Activated naive CD8-positive, alpha-beta T cell treated with anti-CD3 and anti-CD28 coated beads, Interleukin-2, amount 50 U/mL, for 24 hours (primary cell): ENCODE results near the gene EXTL1.

Experiments
- ATAC-seq: fragments of 150-1000 bp; cut with Tn5 transposase; one replicate; pipeline ENCODE4 v1.10.0; 2021
- DNase-seq: peaks from one replicate; pipeline ENCODE4 v3.0.0; 2021
- H3K27ac Mint-ChIP-seq: one replicate; pipeline ENCODE4 v1.8.0; 2021; ENCODE audit warnings: mild to moderate bottlenecking, mixed read lengths
- H3K27me3 Mint-ChIP-seq: one replicate; pipeline ENCODE4 v1.8.0; 2021; ENCODE audit warnings: mixed read lengths
- H3K36me3 Mint-ChIP-seq: one replicate; pipeline ENCODE4 v1.8.0; 2021; ENCODE audit warnings: low read depth, mixed read lengths
- H3K4me1 Mint-ChIP-seq: one replicate; pipeline ENCODE4 v1.8.0; 2021; ENCODE audit warnings: mixed read lengths
- H3K4me3 Mint-ChIP-seq: one replicate; pipeline ENCODE4 v1.8.0; 2021; ENCODE audit warnings: mild to moderate bottlenecking, moderate library complexity, mixed read lengths
- H3K9me3 Mint-ChIP-seq: one replicate; pipeline ENCODE4 v1.8.0; 2021; ENCODE audit warnings: mixed read lengths

Gene EXTL1

GRCh38 chr1:26038477-26038876 lies 16.9 kb downstream of the EXTL1 start:
- Mint-ChIP-seq H3K4me1 (peaks cover 19% of the 10 kb centered on the region), H3K27ac (no peak overlapping the region), H3K9me3 (no peaks in the 10 kb centered on the region), H3K4me3 (no peak overlapping the region), H3K36me3 (no peaks in the 10 kb centered on the region), H3K27me3 (peaks cover 19% of the 10 kb centered on the region)
- DNase-seq (no peak), ATAC-seq (no peak)

DNA sequence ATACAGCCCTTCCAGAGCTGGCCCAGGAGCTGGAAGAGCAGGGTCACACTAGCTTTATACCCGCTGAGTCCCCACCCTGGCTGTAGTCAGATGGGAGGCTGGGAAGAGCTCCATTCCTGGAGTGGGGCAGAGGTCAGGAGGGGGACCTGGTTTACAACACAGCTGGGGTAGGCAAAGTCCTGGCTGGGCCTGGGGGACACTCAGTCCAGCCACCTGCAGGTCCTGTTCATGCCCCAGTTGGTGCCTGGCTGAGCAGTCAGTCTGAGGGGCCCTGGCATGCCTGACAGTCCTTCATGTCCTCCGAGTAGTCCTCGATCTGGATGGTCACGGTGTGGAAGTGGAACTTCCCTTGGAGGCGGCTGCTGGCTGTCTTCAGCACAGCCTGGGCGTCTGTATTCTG lies 17.3 kb downstream of the EXTL1 start:
- peaks cover 23% of the 10 kb centered on the region for H3K27me3 Mint-ChIP-seq
- ATAC-seq = no peak
- no peak for DNase-seq
- H3K9me3 Mint-ChIP-seq = no peaks in the 10 kb centered on the region
- no peaks in the 10 kb centered on the region for H3K36me3 Mint-ChIP-seq
- H3K4me3 Mint-ChIP-seq = no peak overlapping the region
- no peak overlapping the region for H3K27ac Mint-ChIP-seq
- H3K4me1 Mint-ChIP-seq = peaks cover 19% of the 10 kb centered on the region

GRCh38 chr1:26041401-26041800 lies 19.8 kb downstream of the EXTL1 start:
- DNase-seq (no peak), ATAC-seq (no peak)
- H3K36me3 Mint-ChIP-seq = no peaks in the 10 kb centered on the region
- H3K27ac Mint-ChIP-seq = no peak overlapping the region
- H3K9me3 Mint-ChIP-seq = no peaks in the 10 kb centered on the region
- no peak overlapping the region for H3K4me3 Mint-ChIP-seq
- H3K27me3 Mint-ChIP-seq = peaks cover 35% of the 10 kb centered on the region
- peaks cover 5% of the 10 kb centered on the region for H3K4me1 Mint-ChIP-seq

- H3K9me3 Mint-ChIP-seq = no peaks in the 10 kb centered on the region
- no peak overlapping the region for H3K4me3 Mint-ChIP-seq
- no peak overlapping the region for H3K27ac Mint-ChIP-seq
- no peaks in the 10 kb centered on the region for H3K36me3 Mint-ChIP-seq
- H3K4me1 Mint-ChIP-seq = peaks cover 2% of the 10 kb centered on the region
- DNase-seq (no peak), ATAC-seq (no peak)
- H3K27me3 Mint-ChIP-seq = peaks cover 39% of the 10 kb centered on the region
These were observed 20.4 kb downstream of the EXTL1 start for GRCh38 chr1:26041978-26042377.

GRCh38 chr1:26043765-26044164 lies 22.2 kb downstream of the EXTL1 start:
- peaks cover 2% of the 10 kb centered on the region for H3K4me1 Mint-ChIP-seq
- peaks cover 57% of the 10 kb centered on the region for H3K27me3 Mint-ChIP-seq
- H3K27ac Mint-ChIP-seq = no peak overlapping the region
- DNase-seq (no peak), ATAC-seq (no peak)
- no peaks in the 10 kb centered on the region for H3K36me3 Mint-ChIP-seq
- no peak overlapping the region for H3K4me3 Mint-ChIP-seq
- no peaks in the 10 kb centered on the region for H3K9me3 Mint-ChIP-seq

DNA sequence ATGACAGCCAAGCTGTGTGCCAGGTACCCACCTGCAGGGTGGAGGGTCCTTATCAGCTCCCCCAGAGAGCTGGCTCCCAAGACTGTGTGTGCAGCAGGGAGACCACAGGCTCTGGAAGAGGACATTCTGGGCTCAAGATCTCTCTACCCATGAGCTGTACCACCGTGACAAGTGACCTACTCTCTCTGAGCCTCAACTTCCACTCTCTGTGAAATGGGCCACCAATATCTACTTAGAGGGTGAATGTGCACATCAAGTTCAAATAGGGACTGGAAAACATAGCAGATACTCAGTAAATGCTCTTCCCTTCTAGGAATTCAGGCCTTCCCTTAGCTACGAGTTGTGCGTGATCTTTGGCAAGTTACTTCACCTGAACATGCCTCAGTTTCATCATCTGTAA lies 22.8 kb downstream of the EXTL1 start:
- H3K4me1 Mint-ChIP-seq = peaks cover 2% of the 10 kb centered on the region
- H3K9me3 Mint-ChIP-seq = no peaks in the 10 kb centered on the region
- H3K27me3 Mint-ChIP-seq = peaks cover 62% of the 10 kb centered on the region
- no peaks in the 10 kb centered on the region for H3K36me3 Mint-ChIP-seq
- DNase-seq (no peak), ATAC-seq (no peak)
- no peak overlapping the region for H3K27ac Mint-ChIP-seq
- H3K4me3 Mint-ChIP-seq = no peak overlapping the region

DNA sequence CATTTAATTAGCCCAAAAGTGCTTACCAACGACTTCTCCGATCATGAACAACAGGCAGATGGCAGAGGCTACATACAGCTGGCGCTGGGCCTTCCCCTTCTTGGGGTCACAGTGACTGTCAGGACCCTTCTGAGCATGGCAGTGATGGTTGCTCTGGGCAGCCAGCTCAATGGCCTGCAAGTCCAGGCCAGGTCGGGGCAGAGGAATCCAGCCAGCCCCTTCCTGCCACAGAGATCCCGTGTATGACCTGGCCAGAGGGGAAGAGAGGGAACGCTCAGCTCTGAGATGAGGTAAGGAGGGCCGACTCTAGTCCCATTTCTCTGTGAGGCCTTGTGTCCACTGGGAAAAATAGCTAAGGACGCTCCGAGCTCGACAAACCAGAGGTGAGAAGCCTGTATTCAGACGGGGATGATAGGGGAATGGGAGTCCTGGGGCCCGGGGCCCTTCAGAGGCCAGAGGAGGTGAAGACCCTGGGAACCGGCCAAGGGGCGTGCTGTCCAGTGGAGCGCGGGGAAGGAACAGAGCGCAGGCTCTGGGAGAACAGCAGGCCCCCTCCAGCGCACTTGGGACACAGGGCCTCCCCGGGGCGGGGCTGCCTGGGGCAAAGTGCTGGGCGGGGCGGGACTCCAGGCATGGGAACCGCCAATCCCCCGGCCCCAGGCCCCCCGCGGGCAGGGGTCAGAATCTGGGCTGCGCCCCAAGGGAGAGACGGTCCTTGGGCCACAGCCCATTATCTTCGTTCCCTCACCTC lies 23.6 kb downstream of the EXTL1 start:
- H3K4me1 Mint-ChIP-seq = peaks cover 2% of the 10 kb centered on the region
- H3K27ac Mint-ChIP-seq = no peak overlapping the region
- DNase-seq = no peak
- H3K9me3 Mint-ChIP-seq = no peaks in the 10 kb centered on the region
- H3K36me3 Mint-ChIP-seq = no peaks in the 10 kb centered on the region
- H3K27me3 Mint-ChIP-seq = peaks cover 66% of the 10 kb centered on the region
- ATAC-seq = no peak
- H3K4me3 Mint-ChIP-seq = no peak overlapping the region

DNA sequence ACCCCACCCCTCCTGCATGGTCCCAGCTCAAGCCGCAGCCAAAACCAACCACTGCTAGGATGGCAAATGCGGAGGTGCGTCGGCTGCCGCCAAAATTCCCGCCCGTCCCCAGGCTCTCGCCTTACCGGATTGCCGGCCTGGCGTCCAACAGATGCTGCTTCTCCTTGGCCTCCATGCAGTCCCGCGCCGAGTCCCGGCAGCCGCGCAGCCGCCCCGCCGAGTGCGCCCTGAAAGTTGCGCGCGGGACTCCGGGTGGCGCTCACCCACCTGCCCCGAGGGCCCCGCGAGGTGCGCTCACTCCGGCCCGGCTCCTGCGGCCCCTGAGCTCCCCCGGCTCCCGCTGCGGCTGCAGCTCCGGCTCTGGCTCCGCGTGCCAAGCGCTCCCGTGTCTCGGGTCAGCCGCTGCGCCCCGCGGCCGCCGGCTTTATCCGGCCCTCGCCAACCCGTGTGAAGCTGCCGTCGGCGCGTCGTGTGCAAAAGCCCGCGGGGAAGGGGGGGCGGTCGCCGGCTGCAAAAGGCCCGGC lies 24.2 kb downstream of the EXTL1 start, which contains the start of gene SLC30A2:
TSS of gene SLC30A2 (minus strand) at position 397 of the 524 bp plus-strand sequence. CDS start at position 175, 222 bp downstream.
- Mint-ChIP-seq H3K4me1 (peaks cover 2% of the 10 kb centered on the region), H3K4me3 (no peak within 1 kb of the TSS), H3K27ac (no peak within 1 kb of the TSS), H3K36me3 (no peaks in the 10 kb centered on the region), H3K9me3 (no peaks in the 10 kb centered on the region), H3K27me3 (peaks cover 70% of the 10 kb centered on the region)
- DNase-seq = no peak
- no peak for ATAC-seq

DNA sequence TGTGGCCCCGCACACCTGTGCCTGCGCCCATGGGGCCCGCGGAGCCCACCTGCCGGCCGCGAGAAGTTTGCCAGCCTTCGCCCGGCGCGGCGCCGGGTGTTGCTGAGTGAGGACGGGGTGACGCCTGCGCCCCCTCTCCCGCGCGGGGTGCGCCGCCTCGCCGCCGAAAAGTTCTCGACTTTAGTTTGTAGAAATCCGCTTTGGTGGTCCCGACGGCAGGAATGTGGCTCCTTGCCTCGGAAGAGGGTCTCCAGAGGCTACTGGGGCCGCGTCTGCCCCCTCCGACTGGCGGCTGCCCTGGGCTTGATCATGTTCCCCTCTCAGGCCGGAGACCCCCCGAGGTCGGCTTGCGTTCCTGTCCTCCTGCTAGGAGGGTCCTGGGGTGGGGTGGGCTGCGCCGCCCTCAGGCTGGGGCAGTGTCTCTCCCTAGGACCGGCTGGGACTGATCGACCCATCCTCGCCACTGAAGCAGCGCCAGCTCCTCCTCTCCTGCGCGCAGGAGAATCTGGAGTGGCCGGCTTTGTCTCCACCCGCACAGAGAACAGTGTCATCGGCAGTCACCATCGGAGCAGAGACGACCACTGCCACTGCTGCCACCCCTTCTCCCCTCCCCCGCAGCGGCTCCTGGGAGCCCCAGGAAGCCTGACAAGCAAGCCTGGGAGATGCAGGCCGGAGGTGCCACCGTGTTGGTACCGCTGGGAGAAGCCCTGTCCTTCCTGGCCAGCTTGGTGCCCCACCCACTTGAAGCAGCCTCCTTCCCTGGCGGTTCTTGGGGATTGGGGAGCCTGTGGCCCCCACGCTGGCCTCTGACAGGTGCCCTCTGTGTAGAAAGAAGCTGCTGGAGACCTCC lies 24.9 kb downstream of the EXTL1 start:
- Mint-ChIP-seq H3K4me3 (no peak overlapping the region), H3K9me3 (no peaks in the 10 kb centered on the region), H3K27ac (no peak overlapping the region), H3K4me1 (peaks cover 2% of the 10 kb centered on the region), H3K27me3 (peaks cover 72% of the 10 kb centered on the region), H3K36me3 (no peaks in the 10 kb centered on the region)
- ATAC-seq = no peak
- no peak for DNase-seq

GRCh38 chr1:26047278-26047874 lies 25.8 kb downstream of the EXTL1 start:
- ATAC-seq (no peak), DNase-seq (no peak)
- no peak overlapping the region for H3K27ac Mint-ChIP-seq
- peaks cover 75% of the 10 kb centered on the region for H3K27me3 Mint-ChIP-seq
- peaks cover 2% of the 10 kb centered on the region for H3K4me1 Mint-ChIP-seq
- H3K4me3 Mint-ChIP-seq = no peak overlapping the region
- no peaks in the 10 kb centered on the region for H3K36me3 Mint-ChIP-seq
- no peaks in the 10 kb centered on the region for H3K9me3 Mint-ChIP-seq

- H3K4me1 Mint-ChIP-seq = peaks cover 2% of the 10 kb centered on the region
- ATAC-seq = no peak
- no peaks in the 10 kb centered on the region for H3K9me3 Mint-ChIP-seq
- H3K36me3 Mint-ChIP-seq = no peaks in the 10 kb centered on the region
- H3K27me3 Mint-ChIP-seq = peaks cover 65% of the 10 kb centered on the region
- H3K4me3 Mint-ChIP-seq = no peak overlapping the region
- H3K27ac Mint-ChIP-seq = no peak overlapping the region
- no peak for DNase-seq
These were observed 28.1 kb downstream of the EXTL1 start for GRCh38 chr1:26049531-26050247.

GRCh38 chr1:26050248-26050640 lies 28.7 kb downstream of the EXTL1 start:
- Mint-ChIP-seq H3K9me3 (no peaks in the 10 kb centered on the region), H3K36me3 (no peaks in the 10 kb centered on the region), H3K27me3 (peaks cover 65% of the 10 kb centered on the region), H3K27ac (no peak overlapping the region), H3K4me1 (peaks cover under 1% of the 10 kb centered on the region), H3K4me3 (no peak overlapping the region)
- DNase-seq (no peak), ATAC-seq (no peak)

GRCh38 chr1:26053718-26054560 lies 32.4 kb downstream of the EXTL1 start:
- Mint-ChIP-seq H3K4me3 (no peak overlapping the region), H3K27me3 (peaks cover 40% of the 10 kb centered on the region), H3K27ac (no peak overlapping the region), H3K36me3 (no peaks in the 10 kb centered on the region), H3K9me3 (no peaks in the 10 kb centered on the region), H3K4me1 (no peaks in the 10 kb centered on the region)
- DNase-seq (no peak), ATAC-seq (no peak)
